Measurements from ENCODE around the gene ANKS1A. TPM values are rescaled to one million over a fixed set of nuclear protein-coding genes. Genes with fewer than 3 reads are reported as not detected.

The ANKS1A gene
- total RNA-seq, 1 donor from 2014 or later, result 33.5 TPM

DNA sequence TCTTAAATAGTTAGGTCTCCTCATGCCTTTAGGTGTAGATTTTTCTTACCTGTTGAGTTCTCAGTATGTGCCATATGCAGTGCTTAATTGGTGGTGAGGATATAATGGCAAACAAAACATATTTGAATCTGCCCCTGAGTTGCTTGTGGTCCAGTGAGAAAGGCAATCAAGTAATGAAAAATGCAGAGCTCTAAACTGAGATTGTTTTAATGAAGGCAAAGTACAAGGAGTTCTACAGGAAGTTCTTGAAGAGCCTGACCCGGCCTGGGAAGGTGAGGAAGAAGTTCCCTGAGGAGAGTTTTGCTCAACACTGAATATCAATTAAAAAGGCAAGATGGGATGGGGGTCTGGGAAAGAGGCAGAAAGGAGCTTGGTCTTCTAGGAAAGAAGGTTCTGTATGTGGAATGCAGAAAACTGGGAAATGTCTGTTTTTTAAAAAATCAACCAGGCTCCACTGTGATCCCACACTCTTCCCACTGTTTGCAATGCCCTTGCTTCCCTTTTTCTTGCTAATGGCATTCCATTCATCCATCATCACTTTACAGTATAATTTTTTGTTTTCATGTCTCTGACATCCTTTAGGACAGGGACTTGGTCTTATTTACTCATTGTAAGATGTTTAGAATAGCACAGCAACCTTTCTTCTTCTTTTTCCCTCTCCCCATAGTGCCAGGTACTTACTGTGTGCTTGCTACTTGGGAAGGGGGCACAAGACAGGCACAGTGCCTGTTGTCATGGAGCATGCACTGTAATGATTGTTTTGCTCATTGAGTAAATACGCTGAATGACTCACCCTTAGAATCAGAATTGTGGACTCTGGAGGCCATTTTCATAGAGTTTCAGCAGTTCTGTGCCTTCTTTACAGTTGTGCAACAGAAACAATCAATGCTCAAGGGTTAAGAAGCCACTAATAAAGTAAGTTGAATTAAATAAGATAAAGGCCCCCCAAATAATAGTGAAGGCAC is 64.3 kb downstream of the ANKS1A start:
- no peak for DNase-seq
- TF ChIP-seq CTCF (IDR thresholded peaks at IDR 0.05; ENCODE audit: borderline replicate concordance), result no peak
- H3K9me3 ChIP-seq (replicated peaks), result no peaks in the 10 kb centered on the region
- H3K4me1 ChIP-seq, result peaks cover 65% of the 10 kb centered on the region
- no peaks in the 10 kb centered on the region for H3K27me3 ChIP-seq (ENCODE audit: low read depth)
- H3K36me3 ChIP-seq, result no peaks in the 10 kb centered on the region
- intact Hi-C loops (cut with micrococcal nuclease), result no loop called here
- H3K4me3 ChIP-seq, result no peak overlapping the region
- peak overlapping the region; percentile 66 for H3K27ac ChIP-seq (replicated peaks)

- Histone ChIP-seq H3K9me3 (replicated peaks) (no peaks in the 10 kb centered on the region), H3K27me3 (ENCODE audit: low read depth) (no peaks in the 10 kb centered on the region), H3K36me3 (no peaks in the 10 kb centered on the region), H3K4me1 (peaks cover 86% of the 10 kb centered on the region), H3K27ac (replicated peaks) (peak overlapping the region; percentile 76), H3K4me3 (no peak overlapping the region)
- no peak for TF ChIP-seq CTCF (IDR thresholded peaks at IDR 0.05; ENCODE audit: borderline replicate concordance)
- intact Hi-C loops (cut with micrococcal nuclease), result no loop called here
- DNase-seq, result no peak
These were observed 66.4 kb downstream of the ANKS1A start for GRCh38 chr6:34955442-34955841.

DNA sequence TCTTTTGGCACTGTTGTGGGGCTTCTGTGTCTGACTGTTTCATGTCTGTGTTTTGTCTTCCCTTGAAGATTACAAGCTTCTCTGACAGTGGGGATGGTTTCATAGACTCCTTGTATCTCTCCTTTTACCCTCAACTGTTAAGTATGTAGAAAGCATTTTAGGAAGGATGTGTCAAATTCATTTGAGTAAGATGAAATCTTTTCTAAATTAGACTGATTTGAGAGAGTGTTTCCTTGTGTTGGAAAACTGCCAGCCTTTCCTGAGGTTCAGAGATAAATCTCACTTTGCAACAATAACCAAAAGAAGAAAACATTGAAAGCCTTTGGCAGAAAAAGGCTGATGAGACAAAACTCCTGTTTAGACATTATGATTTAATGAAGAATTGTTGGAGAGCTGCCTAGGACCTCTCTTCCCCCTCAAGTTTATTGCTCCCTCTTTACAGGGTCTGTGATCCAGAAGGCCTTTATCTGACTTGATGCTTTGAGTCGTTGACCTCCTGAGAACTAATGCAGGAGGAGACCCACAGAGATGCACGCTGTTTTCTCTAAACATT is 68.3 kb downstream of the ANKS1A start:
- Histone ChIP-seq H3K27me3 (ENCODE audit: low read depth) (no peaks in the 10 kb centered on the region), H3K4me3 (no peak overlapping the region), H3K27ac (replicated peaks) (peak overlapping the region; percentile 76), H3K9me3 (replicated peaks) (no peaks in the 10 kb centered on the region), H3K36me3 (no peaks in the 10 kb centered on the region), H3K4me1 (peaks cover 97% of the 10 kb centered on the region)
- TF ChIP-seq CTCF (IDR thresholded peaks at IDR 0.05; ENCODE audit: borderline replicate concordance), result no peak
- intact Hi-C loops (cut with micrococcal nuclease), result no loop called here
- no peak for DNase-seq

DNA sequence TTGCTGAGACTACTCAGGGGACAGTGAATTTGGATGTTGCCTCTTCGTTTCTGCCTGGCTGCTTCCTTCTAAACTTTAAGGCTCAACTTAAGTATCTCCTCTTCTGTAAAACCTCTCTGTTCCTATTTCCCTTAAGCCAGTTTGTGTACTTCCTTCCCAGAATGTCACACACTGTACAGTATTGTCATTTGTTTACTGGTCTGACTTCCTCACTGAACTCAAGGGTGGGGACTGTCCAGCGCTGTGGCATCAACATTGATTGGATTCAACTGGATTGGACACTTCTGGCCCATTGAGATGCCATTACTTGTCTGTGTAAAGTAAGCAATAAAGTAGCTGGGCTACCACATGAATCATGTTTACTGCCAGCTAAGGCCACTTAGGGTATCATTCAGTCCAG is 69.7 kb downstream of the ANKS1A start:
- peaks cover 90% of the 10 kb centered on the region for H3K4me1 ChIP-seq

GRCh38 chr6:34959224-34959623 is 70.2 kb downstream of the ANKS1A start:
- DNase-seq, result no peak
- intact Hi-C loops (cut with micrococcal nuclease), result no loop called here
- H3K4me1 ChIP-seq, result peaks cover 90% of the 10 kb centered on the region
- H3K36me3 ChIP-seq, result no peaks in the 10 kb centered on the region
- H3K27me3 ChIP-seq (ENCODE audit: low read depth), result no peaks in the 10 kb centered on the region
- peak overlapping the region; percentile 76 for H3K27ac ChIP-seq (replicated peaks)
- H3K4me3 ChIP-seq, result no peak overlapping the region
- H3K9me3 ChIP-seq (replicated peaks), result no peaks in the 10 kb centered on the region
- TF ChIP-seq CTCF (IDR thresholded peaks at IDR 0.05; ENCODE audit: borderline replicate concordance), result no peak

More for the DNA sequence above, 69.7 kb downstream of the ANKS1A start:
- H3K27ac ChIP-seq (replicated peaks), result peak overlapping the region; percentile 76
- no peak overlapping the region for H3K4me3 ChIP-seq
- no peaks in the 10 kb centered on the region for H3K27me3 ChIP-seq (ENCODE audit: low read depth)
- DNase-seq, result no peak
- intact Hi-C loops (cut with micrococcal nuclease), result no loop called here
- TF ChIP-seq CTCF (IDR thresholded peaks at IDR 0.05; ENCODE audit: borderline replicate concordance), result no peak
- no peaks in the 10 kb centered on the region for H3K9me3 ChIP-seq (replicated peaks)
- no peaks in the 10 kb centered on the region for H3K36me3 ChIP-seq
